ENCODE data around the gene BLVRB.
"Not testable (repeated sequence)": the region's sequence is repeated elsewhere in the genome, so short reads cannot be mapped to it uniquely, and the experiment has no call there.

The BLVRB gene

GRCh38 chr19:40452016-40452415 lies 13.5 kb downstream of the BLVRB start:
- DNase-seq (ENCODE audit: low read depth in 2 of 3, low spot score in 2 of 3), result no peak

- no peak for DNase-seq (ENCODE audit: low read depth in 2 of 3, low spot score in 2 of 3)
Observed at GRCh38 chr19:40450664-40451063, 14.9 kb downstream of the BLVRB start.

- no peak for DNase-seq (ENCODE audit: low read depth in 2 of 3, low spot score in 2 of 3)
Observed at GRCh38 chr19:40449506-40449905, 16.0 kb downstream of the BLVRB start.

- no peak for DNase-seq (ENCODE audit: low read depth in 2 of 3, low spot score in 2 of 3)
Observed at GRCh38 chr19:40446263-40446784, 19.2 kb downstream of the BLVRB start.

- no peak for DNase-seq (ENCODE audit: low read depth in 2 of 3, low spot score in 2 of 3)
Observed at GRCh38 chr19:40445780-40446262, 19.7 kb downstream of the BLVRB start.

- DNase-seq (ENCODE audit: low read depth in 2 of 3, low spot score in 2 of 3), result no peak
Observed at GRCh38 chr19:40444825-40445312, 20.7 kb downstream of the BLVRB start.

- DNase-seq (ENCODE audit: low read depth in 2 of 3, low spot score in 2 of 3), result peak; percentile 82 to 95 (median 88)
Observed at GRCh38 chr19:40444000-40444824, 21.3 kb downstream of the BLVRB start, which contains the start of gene SERTAD3. Gene SERTAD3, minus strand, starts transcription at chr19:40444335. Its CDS starts 2,255 bp downstream, at chr19:40442080.

GRCh38 chr19:40443131-40443999 lies 22.2 kb downstream of the BLVRB start:
- peak; percentile 79 to 98 (median 94) for DNase-seq (ENCODE audit: low read depth in 2 of 3, low spot score in 2 of 3)

- no peak for DNase-seq (ENCODE audit: low read depth in 2 of 3, low spot score in 2 of 3)
Observed at GRCh38 chr19:40442328-40443130, 23.0 kb downstream of the BLVRB start.

- no peak for DNase-seq (ENCODE audit: low read depth in 2 of 3, low spot score in 2 of 3)
Observed at GRCh38 chr19:40441719-40442253, 23.8 kb downstream of the BLVRB start.

GRCh38 chr19:40438284-40438683 lies 27.3 kb downstream of the BLVRB start:
- no peak for DNase-seq (ENCODE audit: low read depth in 2 of 3, low spot score in 2 of 3)

GRCh38 chr19:40433391-40434216 lies 31.9 kb downstream of the BLVRB start:
- DNase-seq (ENCODE audit: low read depth in 2 of 3, low spot score in 2 of 3), result peak in 1 of 3 experiments; percentile 38

- not testable (repeated sequence) for DNase-seq (ENCODE audit: low read depth in 2 of 3, low spot score in 2 of 3)
Observed at GRCh38 chr19:40432760-40433159, 32.8 kb downstream of the BLVRB start.

GRCh38 chr19:40431698-40432097 lies 33.8 kb downstream of the BLVRB start:
- DNase-seq (ENCODE audit: low read depth in 2 of 3, low spot score in 2 of 3), result no peak

GRCh38 chr19:40430242-40430641 lies 35.3 kb downstream of the BLVRB start:
- not testable (repeated sequence) for DNase-seq (ENCODE audit: low read depth in 2 of 3, low spot score in 2 of 3)

GRCh38 chr19:40428197-40428596 lies 37.3 kb downstream of the BLVRB start:
- DNase-seq (ENCODE audit: low read depth in 2 of 3, low spot score in 2 of 3), result not testable (repeated sequence)

GRCh38 chr19:40425450-40426287 lies 39.9 kb downstream of the BLVRB start, which contains the start of gene SERTAD1:
Gene SERTAD1, minus strand, starts transcription at chr19:40425992. Its CDS starts 2,446 bp downstream, at chr19:40423546.
- peak; percentile 98 to 99 (median 99) for DNase-seq (ENCODE audit: low read depth in 2 of 3, low spot score in 2 of 3)

Measured in activated CD8-positive, alpha-beta memory T cell treated with anti-CD3 and anti-CD28 coated beads for 48 hours (primary cell).